A673 (cell line): ENCODE results near the gene RECQL5.

Source experiments
- CTCF ChIP-seq: fragments of 300-800, 200-600 bp; sonication (generic); conservative IDR thresholded peaks from 2 replicates; pipeline ENCODE4 v1.5.1; 2017; ENCODE audit warnings: low read depth, mild to moderate bottlenecking, antibody characterized with exemption, low read length, moderate library complexity, mixed read lengths
- EZH2 ChIP-seq: fragments of 200-600 bp; sonication (generic); IDR thresholded peaks from 2 replicates; pipeline ENCODE4 v1.6.1; 2017; ENCODE audit warnings: borderline replicate concordance, low read depth, mild to moderate bottlenecking, mixed read lengths, antibody characterized with exemption, low read length; ENCODE audit not compliant: poor library complexity, severe bottlenecking

- TF ChIP-seq CTCF (no peak), EZH2 (no peak)
Measured at GRCh38 chr17:75647921-75648320, 19.0 kb downstream of the RECQL5 start.
